GM21381 (cell line): ENCODE results near the gene EPO.
A peak's percentile ranks its signal among the peaks of the same experiment; 100 is the strongest.
"Not testable (repeated sequence)": the region's sequence is repeated elsewhere in the genome, so short reads cannot be mapped to it uniquely, and the experiment has no call there.

Experiments used
- ATAC-seq: cut with Tn5 transposase; IDR thresholded peaks from one replicate; pipeline ENCODE4 v1.9.1; 2021; ENCODE audit warnings: mild to moderate bottlenecking, moderate library complexity; ENCODE audit not compliant: unreplicated experiment

Gene EPO

GRCh38 chr7:100701089-100701488, 19.2 kb upstream of the EPO start:
- ATAC-seq: not testable (repeated sequence)

GRCh38 chr7:100705320-100705752, 14.9 kb upstream of the EPO start:
- peak; percentile 48 for ATAC-seq

DNA sequence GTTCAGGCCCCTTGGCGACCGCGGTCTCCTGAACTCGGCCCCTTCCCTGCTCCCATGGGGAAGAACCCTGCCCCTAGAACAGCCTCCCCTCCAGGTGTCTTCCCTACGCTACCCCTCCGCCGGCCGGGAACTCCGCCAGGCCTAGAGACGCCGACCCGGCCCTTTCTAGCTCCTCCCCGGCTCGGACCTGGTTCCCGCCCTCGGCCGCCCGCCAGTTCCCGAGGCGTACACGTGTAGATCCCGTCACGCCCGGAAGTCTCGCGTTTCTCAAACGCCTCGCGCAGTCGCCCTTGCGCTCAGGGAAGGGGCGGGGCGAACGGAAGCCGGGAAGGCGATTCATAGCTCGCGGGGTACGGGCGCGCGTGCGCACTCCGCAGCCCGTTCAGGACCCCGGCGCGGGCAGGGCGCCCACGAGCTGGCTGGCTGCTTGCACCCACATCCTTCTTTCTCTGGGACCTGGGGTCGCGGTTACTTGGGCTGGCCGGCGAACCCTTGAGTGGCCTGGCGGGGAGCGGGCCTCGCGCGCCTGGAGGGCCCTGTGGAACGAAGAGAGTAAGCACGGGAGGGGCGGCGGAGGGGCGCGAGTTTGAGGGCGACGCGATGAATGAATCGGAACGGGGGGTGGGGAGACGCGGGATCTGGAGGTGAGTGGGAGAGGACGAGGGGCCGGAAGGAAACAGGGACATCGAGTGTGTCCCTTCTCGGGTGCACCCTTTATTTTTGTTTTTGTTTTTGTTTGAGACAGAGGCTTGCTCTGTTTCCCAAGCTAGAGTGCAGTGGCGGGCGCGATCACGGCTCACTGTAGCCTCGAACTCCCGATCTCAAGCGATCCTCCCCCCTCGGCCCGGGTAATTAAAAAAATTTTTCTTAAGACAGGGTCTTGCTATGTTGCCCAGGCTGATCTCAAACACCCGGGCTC, 14.3 kb upstream of the EPO start, which contains the start of gene POP7:
TSS of gene POP7 (plus strand) at position 369 of the 919 bp plus-strand sequence. CDS start 710 bp downstream, outside the sequence.
- ATAC-seq: peak; percentile 91

- no peak for ATAC-seq
These were observed 13.5 kb upstream of the EPO start for GRCh38 chr7:100706672-100707311.

DNA sequence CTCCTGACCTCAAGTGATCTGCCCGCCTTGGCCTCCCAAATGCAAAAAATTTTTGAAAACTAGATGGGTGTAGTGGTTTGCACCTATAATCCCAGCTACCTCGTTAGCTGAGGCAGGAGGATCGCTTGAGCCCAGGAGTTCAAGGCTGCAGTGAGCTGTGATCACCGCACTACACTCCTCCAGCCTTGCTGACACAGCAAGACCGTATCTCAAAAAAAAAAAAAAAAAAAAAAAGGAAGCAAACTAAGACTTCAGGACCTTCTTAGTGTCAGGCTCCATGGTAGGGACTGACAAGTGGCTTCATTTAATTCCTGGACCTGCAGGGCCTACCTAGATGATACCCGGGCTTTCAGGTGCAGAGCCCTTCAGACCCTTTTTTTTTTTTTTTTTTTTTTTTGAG, 11.9 kb upstream of the EPO start:
- ATAC-seq: no peak

DNA sequence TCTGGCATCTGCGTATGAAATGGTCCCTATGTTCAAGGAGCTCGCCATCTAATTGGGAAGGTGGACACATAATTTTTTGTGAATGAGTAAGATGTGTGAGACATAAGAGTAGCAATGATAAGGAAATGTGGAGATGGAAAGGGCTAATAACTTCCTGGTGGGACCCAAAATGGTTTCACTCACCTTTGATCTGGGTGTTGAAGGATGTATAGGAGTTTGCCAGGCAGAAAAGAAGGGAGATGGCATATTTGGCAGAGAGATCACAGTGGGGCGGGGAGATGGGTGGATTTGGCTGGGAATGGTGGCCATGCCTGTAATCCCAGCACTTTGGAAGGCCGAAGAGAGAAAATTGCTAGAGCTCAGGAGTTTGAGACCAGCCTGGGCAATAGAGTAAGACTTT, 9.8 kb upstream of the EPO start:
- ATAC-seq: no peak

DNA sequence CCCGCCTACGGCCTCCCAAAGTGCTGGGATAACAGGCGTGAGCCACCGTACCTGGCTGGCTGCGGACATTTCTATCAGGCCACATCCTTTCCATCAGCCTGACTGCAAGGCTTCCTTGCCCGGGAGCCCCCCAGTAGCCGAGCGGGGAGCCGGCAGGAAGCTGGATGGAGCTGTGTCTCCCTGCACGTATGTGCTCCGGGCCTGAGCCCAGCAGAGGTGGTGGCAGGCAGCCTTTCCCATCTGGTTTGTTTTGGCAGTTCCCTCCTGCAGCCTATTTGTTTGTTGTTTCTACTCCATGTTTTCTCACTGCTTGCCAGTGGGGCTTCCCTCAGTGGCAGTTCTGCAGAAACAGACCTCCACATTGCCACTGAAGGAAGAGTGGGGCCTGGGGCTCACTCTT, 8.9 kb upstream of the EPO start:
- ATAC-seq: no peak

- ATAC-seq: no peak
These were observed 5.5 kb upstream of the EPO start for GRCh38 chr7:100714725-100715124.

DNA sequence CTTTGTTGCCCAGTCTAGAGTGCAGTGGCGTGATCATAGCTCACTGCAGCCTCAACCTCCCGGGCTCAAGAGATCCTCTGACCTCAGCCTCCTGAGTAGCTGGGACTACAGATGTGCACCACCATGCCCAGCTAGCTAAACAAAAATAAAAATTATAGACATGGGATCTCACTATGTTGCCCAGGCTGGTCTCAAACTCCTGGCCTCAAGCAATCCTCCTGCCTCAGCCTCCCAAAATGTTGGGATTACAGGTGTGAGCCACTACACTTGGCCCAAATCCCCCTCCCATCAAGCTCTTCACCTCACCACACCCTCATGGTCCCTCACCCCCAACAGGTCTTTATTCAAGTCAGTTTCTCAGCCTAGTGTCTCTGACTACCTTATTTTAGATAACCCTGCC, 3.2 kb upstream of the EPO start:
- not testable (repeated sequence) for ATAC-seq

GRCh38 chr7:100719523-100720278, 567 bp upstream of the EPO start:
- ATAC-seq: no peak

GRCh38 chr7:100720671-100721504, 620 bp downstream of the EPO start:
- no peak for ATAC-seq

- ATAC-seq: no peak
These were observed 1.2 kb downstream of the EPO start for GRCh38 chr7:100721505-100721812.

- no peak for ATAC-seq
These were observed 2.4 kb downstream of the EPO start for GRCh38 chr7:100722480-100723212.

DNA sequence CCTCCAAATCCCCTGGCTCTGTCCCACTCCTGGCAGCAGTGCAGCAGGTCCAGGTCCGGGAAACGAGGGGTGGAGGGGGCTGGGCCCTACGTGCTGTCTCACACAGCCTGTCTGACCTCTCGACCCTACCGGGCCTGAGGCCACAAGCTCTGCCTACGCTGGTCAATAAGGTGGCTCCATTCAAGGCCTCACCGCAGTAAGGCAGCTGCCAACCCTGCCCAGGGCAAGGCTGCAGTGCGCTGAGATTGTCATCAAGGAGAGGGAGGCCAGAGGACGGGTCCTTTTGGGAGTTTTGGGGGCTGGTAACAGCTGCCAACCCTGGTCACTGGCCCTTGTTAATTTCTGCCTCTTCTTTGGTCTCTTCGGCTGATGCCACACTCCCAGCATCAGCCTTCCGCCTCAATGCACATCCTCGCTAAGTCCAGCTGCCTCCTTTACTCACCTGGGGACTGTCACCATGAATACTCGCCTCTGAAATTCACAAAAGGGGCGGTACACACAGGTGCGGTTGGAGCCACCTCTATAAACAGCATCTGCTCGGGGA, 3.5 kb downstream of the EPO start:
- no peak for ATAC-seq

DNA sequence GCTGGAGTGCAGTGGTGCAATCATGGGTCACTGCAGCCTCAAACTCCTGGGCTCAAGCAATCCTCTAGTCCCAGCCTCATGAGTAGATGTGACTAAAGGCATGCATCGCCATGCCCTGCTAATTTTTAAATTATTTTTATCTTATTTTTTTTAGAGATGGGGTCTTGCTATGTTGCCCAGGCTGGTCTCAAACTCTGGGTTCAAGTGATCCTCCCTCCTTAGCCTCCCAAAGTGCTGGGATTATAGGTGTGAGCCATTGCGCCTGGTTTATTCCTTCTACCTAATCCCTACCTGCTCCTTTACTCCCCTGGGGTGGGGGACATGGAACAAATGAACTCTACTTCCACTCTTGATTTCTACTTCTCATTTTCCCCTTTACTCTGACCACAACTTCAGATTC, 4.1 kb downstream of the EPO start:
- not testable (repeated sequence) for ATAC-seq

DNA sequence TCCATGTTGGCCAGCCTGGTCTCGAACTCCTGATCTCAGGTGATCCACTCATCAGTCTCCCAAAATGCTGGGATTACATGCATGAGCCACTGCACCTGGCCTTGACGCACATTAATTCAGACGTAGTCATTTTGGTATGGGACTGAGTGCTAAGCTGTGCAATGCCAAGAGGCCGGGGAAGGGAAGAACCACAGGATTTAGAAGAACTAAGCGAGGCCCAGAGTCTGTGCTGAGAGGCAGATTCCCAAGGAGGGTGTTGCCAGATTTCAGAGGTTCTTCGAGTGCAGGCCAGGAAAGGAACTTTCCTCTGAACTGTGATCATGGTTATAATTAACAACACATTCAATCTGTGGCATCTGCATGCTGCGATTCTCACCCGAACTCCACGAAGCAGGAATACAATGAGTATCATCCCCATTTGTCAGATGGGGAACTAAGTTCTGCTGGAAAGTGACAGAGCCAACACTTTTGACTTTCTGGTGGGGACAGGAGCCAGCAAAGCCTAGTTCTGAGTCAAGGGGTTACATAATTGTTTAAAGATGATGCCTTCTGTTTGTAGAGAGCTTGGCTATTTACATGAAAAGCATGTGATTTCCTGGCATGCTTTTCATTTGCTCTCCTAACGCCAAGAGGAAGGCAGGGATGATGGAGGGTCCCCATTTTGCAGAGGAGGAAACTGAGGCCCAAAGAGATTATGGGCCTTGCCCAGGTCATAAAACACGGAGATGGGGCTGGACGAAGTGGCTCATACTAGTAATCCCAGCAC, 6.9 kb downstream of the EPO start:
- ATAC-seq: no peak

DNA sequence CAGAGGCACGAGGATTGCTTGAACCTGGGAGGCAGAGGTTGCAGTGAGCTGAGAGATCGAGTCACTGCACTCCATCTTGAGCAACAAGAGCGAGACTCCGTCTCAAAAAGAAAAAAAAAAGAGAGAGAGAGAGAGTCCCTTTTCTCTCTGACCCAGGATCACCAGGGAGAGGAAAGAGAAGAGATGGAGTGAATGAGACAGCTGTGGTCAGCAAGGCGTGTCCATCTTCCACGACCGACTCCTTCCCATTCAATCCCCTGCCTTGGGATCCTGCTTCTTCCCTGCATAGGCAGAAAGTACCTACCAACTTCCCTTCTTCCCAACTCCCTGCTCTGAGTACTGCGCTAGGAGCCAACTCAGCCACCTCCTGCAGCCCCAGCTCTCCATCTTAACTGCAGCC, 7.9 kb downstream of the EPO start:
- no peak for ATAC-seq

- no peak for ATAC-seq
These were observed 10.0 kb downstream of the EPO start for GRCh38 chr7:100730136-100730800.
